Fibroblast of pulmonary artery (primary cell): Measurements from ENCODE around the gene PTPN14.

Experiments
- DNase-seq: peaks from one replicate; pipeline ENCODE4 v3.0.0-alpha.2; 2010; ENCODE audit warnings: low read depth
- H3K4me3 ChIP-seq: replicated peaks from 2 replicates; pipeline ENCODE4 v1.5.1; 2011; ENCODE audit warnings: low read depth, mild to moderate bottlenecking, control low read depth, low read length, moderate library complexity
- CTCF ChIP-seq: IDR thresholded peaks from 2 replicates; pipeline ENCODE4 v1.5.1; 2011; ENCODE audit warnings: mild to moderate bottlenecking, control low read depth, low read length, inconsistent platforms; ENCODE audit errors: missing control alignments

The PTPN14 gene

GRCh38 chr1:214469290-214469689 is 82.1 kb downstream of the PTPN14 start:
- no peak for TF ChIP-seq CTCF
- DNase-seq = no peak
- no peak overlapping the region for H3K4me3 ChIP-seq

- DNase-seq = no peak
- no peak for TF ChIP-seq CTCF
- H3K4me3 ChIP-seq = no peak overlapping the region
Observed at GRCh38 chr1:214467078-214467585, 84.3 kb downstream of the PTPN14 start.

- no peak overlapping the region for H3K4me3 ChIP-seq
- no peak for TF ChIP-seq CTCF
Observed at GRCh38 chr1:214466403-214467077, 84.9 kb downstream of the PTPN14 start.

GRCh38 chr1:214464445-214465287 is 86.7 kb downstream of the PTPN14 start:
- H3K4me3 ChIP-seq = no peak overlapping the region
- no peak for DNase-seq
- no peak for TF ChIP-seq CTCF

More at GRCh38 chr1:214466403-214467077, 84.9 kb downstream of the PTPN14 start:
- DNase-seq = no peak

GRCh38 chr1:214463596-214463995 is 87.8 kb downstream of the PTPN14 start:
- DNase-seq = no peak
- TF ChIP-seq CTCF = no peak
- H3K4me3 ChIP-seq = no peak overlapping the region

- H3K4me3 ChIP-seq = no peak overlapping the region
- no peak for DNase-seq
- no peak for TF ChIP-seq CTCF
Observed at GRCh38 chr1:214462882-214463281, 88.5 kb downstream of the PTPN14 start.
